ENCODE measurements around the gene ARAP2. TPM values are rescaled to one million over a fixed set of nuclear protein-coding genes. Genes with fewer than 3 reads are reported as not detected.
A peak's percentile ranks its signal among the peaks of the same experiment; 100 is the strongest.
"Not testable (repeated sequence)": the region's sequence is repeated elsewhere in the genome, so short reads cannot be mapped to it uniquely, and the experiment has no call there.

Gene ARAP2
- total RNA-seq, 2 donors from 2014 or later, result 44.8 to 51.7 TPM

- Mint-ChIP-seq H3K36me3 (ENCODE audit: low read depth) (peaks cover 58% of the 10 kb centered on the region), H3K27me3 (no peaks in the 10 kb centered on the region), H3K4me3 (no peak overlapping the region), H3K4me1 (peaks cover 28% of the 10 kb centered on the region), H3K27ac (no peak overlapping the region), H3K9me3 (no peaks in the 10 kb centered on the region)
- no peak for ATAC-seq (replicated peaks)
Measured at GRCh38 chr4:36192922-36193321, 51.4 kb downstream of the ARAP2 start.

DNA sequence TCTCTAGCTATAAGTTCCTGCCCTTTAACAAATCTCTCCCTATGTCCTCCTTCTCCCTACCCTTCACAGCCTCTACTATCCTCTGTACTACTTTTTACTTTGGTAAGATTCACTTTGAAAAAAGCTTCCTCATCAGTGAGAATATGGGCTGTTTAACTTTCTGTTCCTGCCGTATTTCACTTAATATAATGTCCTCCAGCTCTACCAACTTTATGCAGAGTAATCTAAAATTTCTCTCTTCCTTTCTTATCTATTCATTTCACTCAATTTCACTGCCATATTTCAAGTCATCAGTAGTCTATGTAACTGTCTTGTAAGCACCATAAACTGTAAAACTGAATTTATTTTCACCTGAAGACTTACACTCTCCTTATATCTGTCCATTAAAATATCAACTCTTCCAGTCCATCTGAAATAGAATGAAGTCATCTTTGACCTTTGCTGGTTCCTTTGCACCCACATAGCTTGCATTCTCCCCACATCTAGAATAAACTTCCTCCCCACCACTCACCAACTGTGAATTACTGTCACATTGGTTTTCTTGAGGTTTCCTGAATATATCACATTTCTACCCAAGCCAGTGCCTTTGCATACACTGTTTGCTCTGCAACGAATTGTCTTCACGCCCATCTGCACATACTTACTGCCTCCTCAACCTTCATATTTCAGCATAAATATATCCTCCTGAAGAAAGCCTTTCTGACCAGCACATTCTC lies 54.6 kb downstream of the ARAP2 start:
- peak; percentile 97 for ATAC-seq (replicated peaks)
- Mint-ChIP-seq H3K4me3 (peak overlapping the region; percentile 7), H3K9me3 (no peaks in the 10 kb centered on the region), H3K4me1 (peaks cover 16% of the 10 kb centered on the region), H3K36me3 (ENCODE audit: low read depth) (peaks cover 78% of the 10 kb centered on the region), H3K27me3 (no peaks in the 10 kb centered on the region), H3K27ac (peak overlapping the region; percentile 31)

DNA sequence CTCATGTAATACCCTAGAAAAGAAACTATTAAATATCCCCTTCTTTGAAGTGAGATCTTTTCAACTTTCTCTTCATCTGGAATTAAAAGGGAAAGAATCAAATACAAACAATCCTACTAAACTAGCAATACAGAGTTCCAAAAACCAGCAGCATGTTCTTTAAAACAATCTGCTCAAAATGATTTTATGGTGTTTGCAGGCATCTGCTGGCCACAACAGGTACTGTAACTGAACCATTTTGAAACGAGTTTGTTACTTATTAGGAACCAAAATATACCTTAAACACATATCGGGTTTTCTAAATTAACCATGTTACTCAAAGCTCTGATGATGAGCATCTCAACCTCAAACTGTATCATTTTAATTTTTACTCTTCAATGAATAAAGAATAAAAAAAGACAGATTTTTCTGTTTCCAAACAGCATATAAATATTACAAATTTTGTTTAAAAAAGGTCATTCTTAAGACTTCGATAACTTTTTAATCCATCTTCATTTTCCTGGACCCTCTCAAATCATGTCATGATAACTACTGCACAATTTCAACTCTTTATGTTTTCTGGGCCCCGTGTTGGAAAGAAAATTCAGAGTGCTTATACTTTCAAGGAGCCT lies 56.5 kb downstream of the ARAP2 start:
- Mint-ChIP-seq H3K36me3 (ENCODE audit: low read depth) (peaks cover 85% of the 10 kb centered on the region), H3K4me1 (peaks cover 16% of the 10 kb centered on the region), H3K4me3 (no peak overlapping the region), H3K9me3 (no peaks in the 10 kb centered on the region), H3K27me3 (no peaks in the 10 kb centered on the region), H3K27ac (no peak overlapping the region)
- no peak for ATAC-seq (replicated peaks)

GRCh38 chr4:36183665-36184393 lies 60.5 kb downstream of the ARAP2 start:
- H3K4me1 Mint-ChIP-seq, result peaks cover 5% of the 10 kb centered on the region
- H3K36me3 Mint-ChIP-seq (ENCODE audit: low read depth), result peaks cover 94% of the 10 kb centered on the region
- no peaks in the 10 kb centered on the region for H3K27me3 Mint-ChIP-seq
- H3K27ac Mint-ChIP-seq, result no peak overlapping the region
- H3K9me3 Mint-ChIP-seq, result no peaks in the 10 kb centered on the region
- H3K4me3 Mint-ChIP-seq, result no peak overlapping the region
- ATAC-seq (replicated peaks), result no peak

DNA sequence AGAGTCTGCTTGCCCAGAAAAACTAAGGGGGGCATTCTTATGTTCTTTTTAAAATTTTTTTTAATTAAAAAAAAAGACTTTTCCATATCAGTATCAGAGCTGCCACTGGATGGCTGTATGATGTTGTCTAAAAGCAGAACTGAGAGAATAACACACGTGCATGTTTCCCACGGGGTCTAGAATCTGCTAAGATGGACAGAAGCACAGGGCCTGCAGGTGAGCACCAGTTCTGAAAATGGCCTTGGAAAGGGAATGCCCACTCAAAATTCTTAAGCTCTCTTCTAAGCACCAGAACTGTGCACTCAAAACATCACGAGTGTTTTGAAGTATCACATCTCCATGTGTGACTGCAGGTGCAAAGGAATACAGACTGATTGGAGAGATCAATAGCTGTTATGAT lies 61.1 kb downstream of the ARAP2 start:
- no peak for ATAC-seq (replicated peaks)
- no peak overlapping the region for H3K27ac Mint-ChIP-seq
- H3K4me3 Mint-ChIP-seq, result no peak overlapping the region
- peaks cover 94% of the 10 kb centered on the region for H3K36me3 Mint-ChIP-seq (ENCODE audit: low read depth)
- H3K9me3 Mint-ChIP-seq, result no peaks in the 10 kb centered on the region
- no peaks in the 10 kb centered on the region for H3K27me3 Mint-ChIP-seq
- H3K4me1 Mint-ChIP-seq, result peaks cover 10% of the 10 kb centered on the region

DNA sequence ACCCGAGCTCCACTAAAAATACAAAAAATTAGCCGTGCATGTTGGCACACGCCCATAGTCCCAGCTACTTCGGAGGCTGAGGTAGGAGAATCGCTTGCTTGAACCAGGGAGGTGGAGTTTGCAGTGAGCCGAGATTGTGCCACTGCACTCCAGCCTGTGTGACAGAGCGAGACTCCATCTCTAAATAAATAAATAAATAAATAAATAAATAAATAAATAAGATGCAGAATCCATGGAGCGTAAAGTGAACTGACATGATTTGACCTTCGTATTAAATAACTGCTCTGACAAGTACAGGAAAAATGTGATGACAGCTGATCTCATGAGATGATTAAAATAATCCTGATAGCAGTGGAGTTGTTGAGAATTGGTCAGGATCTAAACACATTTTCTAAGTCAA lies 62.0 kb downstream of the ARAP2 start:
- H3K27ac Mint-ChIP-seq, result peak overlapping the region; percentile 31
- ATAC-seq (replicated peaks), result not testable (repeated sequence)

DNA sequence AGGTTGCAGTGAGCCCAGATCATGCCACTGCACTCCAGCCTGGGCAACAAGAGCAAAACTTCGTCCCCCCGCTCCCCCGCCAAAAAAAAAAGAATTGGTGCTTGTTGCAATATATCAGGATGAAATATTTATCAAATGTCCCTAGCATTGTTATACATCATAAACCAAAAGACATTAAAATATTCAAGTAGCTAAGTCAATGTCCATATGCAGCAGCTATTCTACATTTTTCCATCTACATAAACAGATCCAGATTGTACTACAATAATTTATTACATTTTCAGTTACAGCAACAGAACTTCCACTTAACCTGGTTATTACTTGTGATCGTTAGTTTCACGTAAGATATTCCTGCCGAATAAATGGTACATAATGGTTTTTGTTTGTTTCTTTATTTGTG lies 64.1 kb downstream of the ARAP2 start:
- no peak overlapping the region for H3K4me3 Mint-ChIP-seq
- H3K27ac Mint-ChIP-seq, result no peak overlapping the region
- no peaks in the 10 kb centered on the region for H3K27me3 Mint-ChIP-seq
- H3K9me3 Mint-ChIP-seq, result no peaks in the 10 kb centered on the region
- H3K4me1 Mint-ChIP-seq, result peaks cover 10% of the 10 kb centered on the region
- ATAC-seq (replicated peaks), result no peak
- H3K36me3 Mint-ChIP-seq (ENCODE audit: low read depth), result peaks cover 92% of the 10 kb centered on the region

More for the DNA sequence above, 62.0 kb downstream of the ARAP2 start:
- H3K4me3 Mint-ChIP-seq, H3K9me3 Mint-ChIP-seq, H3K27me3 Mint-ChIP-seq: not testable (repeated sequence)
- Mint-ChIP-seq H3K4me1 (peaks cover 10% of the 10 kb centered on the region), H3K36me3 (ENCODE audit: low read depth) (peaks cover 94% of the 10 kb centered on the region)

DNA sequence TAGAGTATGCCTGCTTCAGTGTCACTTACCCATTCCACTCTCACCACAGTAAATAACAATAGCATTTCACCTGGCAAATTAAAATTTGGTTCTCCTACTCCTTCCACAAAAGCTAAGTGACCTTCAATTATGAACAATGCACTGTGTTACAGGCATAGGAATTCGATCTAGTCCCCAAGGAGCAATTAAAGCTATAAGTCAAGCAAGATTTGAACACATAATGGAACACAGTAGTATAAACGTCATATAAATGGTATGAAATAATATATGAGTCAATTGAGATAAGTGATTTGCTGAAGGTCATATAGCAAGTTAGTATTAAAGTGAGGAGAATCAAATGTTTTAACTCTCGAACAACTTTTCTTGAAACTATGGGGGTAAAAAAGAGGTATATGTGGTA lies 65.8 kb downstream of the ARAP2 start:
- no peak for ATAC-seq (replicated peaks)
- H3K27ac Mint-ChIP-seq, result no peak overlapping the region
- H3K9me3 Mint-ChIP-seq, result no peaks in the 10 kb centered on the region
- H3K27me3 Mint-ChIP-seq, result no peaks in the 10 kb centered on the region
- H3K36me3 Mint-ChIP-seq (ENCODE audit: low read depth), result peaks cover 94% of the 10 kb centered on the region
- no peak overlapping the region for H3K4me3 Mint-ChIP-seq
- H3K4me1 Mint-ChIP-seq, result peaks cover 10% of the 10 kb centered on the region

DNA sequence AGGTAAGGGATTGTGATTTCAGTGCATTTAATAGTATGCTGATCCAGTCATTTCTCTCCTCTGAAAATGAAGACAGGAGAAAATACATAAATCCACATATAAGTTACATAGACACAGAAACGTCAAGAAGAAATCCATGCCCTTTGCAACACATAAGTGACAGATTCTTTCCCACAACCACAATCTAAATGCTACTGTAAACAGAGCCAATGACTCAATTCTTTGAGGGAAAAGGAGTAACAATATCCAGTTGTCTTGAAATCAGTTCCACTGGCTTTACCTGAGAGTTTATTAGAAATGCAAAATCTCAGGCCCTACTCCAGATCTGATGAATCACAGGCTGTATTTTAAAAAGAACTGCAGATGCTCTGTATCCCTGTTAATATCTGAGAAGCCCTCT lies 66.4 kb downstream of the ARAP2 start:
- no peaks in the 10 kb centered on the region for H3K9me3 Mint-ChIP-seq
- H3K4me3 Mint-ChIP-seq, result no peak overlapping the region
- H3K27me3 Mint-ChIP-seq, result no peaks in the 10 kb centered on the region
- ATAC-seq (replicated peaks), result no peak
- H3K27ac Mint-ChIP-seq, result peak overlapping the region; percentile 34
- peaks cover 10% of the 10 kb centered on the region for H3K4me1 Mint-ChIP-seq
- H3K36me3 Mint-ChIP-seq (ENCODE audit: low read depth), result peaks cover 94% of the 10 kb centered on the region

- peaks cover 5% of the 10 kb centered on the region for H3K4me1 Mint-ChIP-seq
- no peak overlapping the region for H3K4me3 Mint-ChIP-seq
- H3K36me3 Mint-ChIP-seq (ENCODE audit: low read depth), result peaks cover 78% of the 10 kb centered on the region
- no peak overlapping the region for H3K27ac Mint-ChIP-seq
- no peak for ATAC-seq (replicated peaks)
- no peaks in the 10 kb centered on the region for H3K9me3 Mint-ChIP-seq
- no peaks in the 10 kb centered on the region for H3K27me3 Mint-ChIP-seq
Measured at GRCh38 chr4:36174570-36174969, 69.7 kb downstream of the ARAP2 start.

GRCh38 chr4:36173905-36174304 lies 70.4 kb downstream of the ARAP2 start:
- Mint-ChIP-seq H3K4me1 (peaks cover 9% of the 10 kb centered on the region), H3K4me3 (no peak overlapping the region), H3K27me3 (no peaks in the 10 kb centered on the region), H3K27ac (no peak overlapping the region), H3K36me3 (ENCODE audit: low read depth) (peaks cover 73% of the 10 kb centered on the region), H3K9me3 (no peaks in the 10 kb centered on the region)
- ATAC-seq (replicated peaks), result no peak

DNA sequence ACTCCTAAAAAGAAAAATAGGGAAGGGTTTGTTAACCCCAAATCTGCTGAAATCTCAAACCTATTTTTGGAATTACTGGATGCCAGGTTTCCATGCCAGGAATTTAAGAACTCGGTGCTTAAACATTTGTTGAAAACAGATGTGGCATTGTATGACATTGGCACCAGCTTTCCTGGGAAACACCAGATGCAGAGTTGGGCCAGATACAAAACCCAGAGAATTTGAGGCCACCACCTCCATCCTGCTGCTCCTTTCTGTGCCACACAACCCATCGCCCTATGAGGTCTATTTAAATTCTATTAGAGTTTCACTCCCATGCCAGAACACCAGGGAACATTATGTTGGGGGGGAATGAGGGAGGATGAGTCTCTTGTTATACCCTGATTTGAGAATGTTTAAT lies 71.7 kb downstream of the ARAP2 start:
- Mint-ChIP-seq H3K4me1 (peaks cover 4% of the 10 kb centered on the region), H3K4me3 (no peak overlapping the region), H3K9me3 (no peaks in the 10 kb centered on the region), H3K27ac (no peak overlapping the region), H3K27me3 (no peaks in the 10 kb centered on the region), H3K36me3 (ENCODE audit: low read depth) (peaks cover 73% of the 10 kb centered on the region)
- no peak for ATAC-seq (replicated peaks)

GRCh38 chr4:36168127-36168878 lies 76.0 kb downstream of the ARAP2 start:
- no peaks in the 10 kb centered on the region for H3K27me3 Mint-ChIP-seq
- no peak for ATAC-seq (replicated peaks)
- no peaks in the 10 kb centered on the region for H3K9me3 Mint-ChIP-seq
- peak overlapping the region; percentile 45 for H3K27ac Mint-ChIP-seq
- peaks cover 65% of the 10 kb centered on the region for H3K36me3 Mint-ChIP-seq (ENCODE audit: low read depth)
- peaks cover 8% of the 10 kb centered on the region for H3K4me1 Mint-ChIP-seq
- H3K4me3 Mint-ChIP-seq, result no peak overlapping the region

DNA sequence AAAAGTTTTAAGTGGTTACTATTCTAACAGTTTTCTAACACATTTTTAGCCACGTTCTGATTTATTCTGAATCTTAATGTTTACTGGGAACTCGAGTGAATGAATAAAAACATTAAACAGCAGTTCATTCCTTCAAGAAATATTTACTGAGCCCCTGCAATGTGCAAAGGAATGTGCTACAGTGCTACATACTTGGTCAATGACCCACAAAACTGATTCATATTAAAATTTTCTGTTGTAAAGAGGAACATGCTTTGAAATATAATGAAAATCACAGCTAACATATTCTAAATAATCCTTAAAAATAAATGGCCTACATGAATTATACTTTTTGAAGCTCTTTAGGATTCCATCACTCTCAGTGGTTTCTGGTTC lies 78.7 kb downstream of the ARAP2 start:
- H3K27ac Mint-ChIP-seq, result no peak overlapping the region
- no peak for ATAC-seq (replicated peaks)
- no peaks in the 10 kb centered on the region for H3K27me3 Mint-ChIP-seq
- peaks cover 84% of the 10 kb centered on the region for H3K36me3 Mint-ChIP-seq (ENCODE audit: low read depth)
- H3K4me3 Mint-ChIP-seq, result no peak overlapping the region
- peaks cover 18% of the 10 kb centered on the region for H3K4me1 Mint-ChIP-seq
- no peaks in the 10 kb centered on the region for H3K9me3 Mint-ChIP-seq
